Measurements from ENCODE around the gene MLF2. TPM values are rescaled to one million over a fixed set of nuclear protein-coding genes. Genes with fewer than 3 reads are reported as not detected.

The MLF2 gene
- total and polyA plus RNA-seq, 2 experiments from 2014 or later, result 210 to 508 TPM

DNA sequence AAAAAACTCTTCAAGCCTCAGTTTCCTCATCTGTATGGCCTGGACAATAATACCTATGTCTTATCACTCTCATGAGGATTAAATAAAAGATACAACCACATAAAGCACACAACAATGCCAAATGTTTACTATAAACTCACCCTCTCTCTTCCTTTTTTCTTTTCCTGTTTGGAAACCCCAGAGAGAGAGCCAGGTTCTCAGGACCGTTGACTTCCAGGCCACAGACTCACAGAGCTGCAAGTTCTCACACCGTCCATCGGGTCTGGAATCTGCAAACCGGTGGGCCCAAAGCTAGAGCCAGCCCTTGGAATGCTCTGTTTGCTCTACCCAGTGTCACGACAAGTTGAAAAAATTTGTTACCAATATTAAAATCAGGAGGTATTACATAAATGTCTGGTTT lies 31.8 kb upstream of the MLF2 start:
- H4K20me1 ChIP-seq (ENCODE audit: insufficient read depth, poor library complexity, severe bottlenecking), result no peaks in the 10 kb centered on the region
- H3K9me2 ChIP-seq (replicated peaks; ENCODE audit: insufficient read depth), result no peaks in the 10 kb centered on the region
- WGBS (ENCODE audit: low lambda C conversion rate, missing lambda C conversion rate), result 77% methylated on average over 5 of the region's 5 CpGs
- no peak overlapping the region for H3K4me3 ChIP-seq
- no peak for DNase-seq (ENCODE audit: low spot score)
- TF ChIP-seq EZH2phosphoT487 (IDR thresholded peaks at IDR 0.05; ENCODE audit: low read depth, severe bottlenecking, unreplicated experiment) (no peak), CTCF (IDR thresholded peaks at IDR 0.05; ENCODE audit: poor library complexity) (no peak), EZH2 (IDR thresholded peaks at IDR 0.05; ENCODE audit: borderline replicate concordance) (no peak)
- no peak overlapping the region for H3K27ac ChIP-seq
- H3K4me2 ChIP-seq, result no peak overlapping the region
- no peak overlapping the region for H2AFZ ChIP-seq
- H3K27me3 ChIP-seq, result no peaks in the 10 kb centered on the region
- peaks cover 4% of the 10 kb centered on the region for H3K4me1 ChIP-seq (ENCODE audit: insufficient read depth)
- H3K79me2 ChIP-seq, result no peaks in the 10 kb centered on the region
- no peaks in the 10 kb centered on the region for H3K36me3 ChIP-seq (replicated peaks; ENCODE audit: insufficient read depth, low read depth)
- H3K9me3 ChIP-seq (ENCODE audit: low read depth), result no peaks in the 10 kb centered on the region

- no peak overlapping the region for H2AFZ ChIP-seq
- H3K36me3 ChIP-seq (replicated peaks; ENCODE audit: insufficient read depth, low read depth), result no peaks in the 10 kb centered on the region
- no peaks in the 10 kb centered on the region for H3K9me2 ChIP-seq (replicated peaks; ENCODE audit: insufficient read depth)
- no peaks in the 10 kb centered on the region for H3K79me2 ChIP-seq
- no peak overlapping the region for H3K4me3 ChIP-seq
- H3K27me3 ChIP-seq, result no peaks in the 10 kb centered on the region
- no peak for DNase-seq (ENCODE audit: low spot score)
- H3K4me1 ChIP-seq (ENCODE audit: insufficient read depth), result peaks cover 6% of the 10 kb centered on the region
- H3K27ac ChIP-seq, result no peak overlapping the region
- H3K9me3 ChIP-seq (ENCODE audit: low read depth), result no peaks in the 10 kb centered on the region
- TF ChIP-seq EZH2phosphoT487 (IDR thresholded peaks at IDR 0.05; ENCODE audit: low read depth, severe bottlenecking, unreplicated experiment), result no peak
- TF ChIP-seq EZH2 (IDR thresholded peaks at IDR 0.05; ENCODE audit: borderline replicate concordance), result no peak
- no peak for TF ChIP-seq CTCF (IDR thresholded peaks at IDR 0.05; ENCODE audit: poor library complexity)
- H3K4me2 ChIP-seq, result no peak overlapping the region
- 72% methylated on average over 5 of the region's 5 CpGs for WGBS (ENCODE audit: low lambda C conversion rate, missing lambda C conversion rate)
- no peaks in the 10 kb centered on the region for H4K20me1 ChIP-seq (ENCODE audit: insufficient read depth, poor library complexity, severe bottlenecking)
Observed at GRCh38 chr12:6784296-6784695, 31.4 kb upstream of the MLF2 start.

GRCh38 chr12:6783828-6784227 lies 30.9 kb upstream of the MLF2 start:
- H3K27ac ChIP-seq, result no peak overlapping the region
- TF ChIP-seq EZH2phosphoT487 (IDR thresholded peaks at IDR 0.05; ENCODE audit: low read depth, severe bottlenecking, unreplicated experiment) (no peak), EZH2 (IDR thresholded peaks at IDR 0.05; ENCODE audit: borderline replicate concordance) (no peak)
- WGBS (ENCODE audit: low lambda C conversion rate, missing lambda C conversion rate), result 92% methylated on average over 9 of the region's 9 CpGs

GRCh38 chr12:6782850-6783566 lies 30.1 kb upstream of the MLF2 start:
- no peak for DNase-seq (ENCODE audit: low spot score)
- H3K4me1 ChIP-seq (ENCODE audit: insufficient read depth), result peaks cover 16% of the 10 kb centered on the region
- 69% methylated on average over 9 of the region's 10 CpGs for WGBS (ENCODE audit: low lambda C conversion rate, missing lambda C conversion rate)
- no peaks in the 10 kb centered on the region for H3K9me3 ChIP-seq (ENCODE audit: low read depth)
- H3K9me2 ChIP-seq (replicated peaks; ENCODE audit: insufficient read depth), result no peaks in the 10 kb centered on the region
- no peak overlapping the region for H3K4me3 ChIP-seq
- no peak overlapping the region for H3K4me2 ChIP-seq
- H2AFZ ChIP-seq, result no peak overlapping the region
- no peaks in the 10 kb centered on the region for H4K20me1 ChIP-seq (ENCODE audit: insufficient read depth, poor library complexity, severe bottlenecking)
- no peaks in the 10 kb centered on the region for H3K36me3 ChIP-seq (replicated peaks; ENCODE audit: insufficient read depth, low read depth)
- H3K27ac ChIP-seq, result no peak overlapping the region
- TF ChIP-seq CTCF (IDR thresholded peaks at IDR 0.05; ENCODE audit: poor library complexity), result no peak
- TF ChIP-seq EZH2phosphoT487 (IDR thresholded peaks at IDR 0.05; ENCODE audit: low read depth, severe bottlenecking, unreplicated experiment), result no peak
- TF ChIP-seq EZH2 (IDR thresholded peaks at IDR 0.05; ENCODE audit: borderline replicate concordance), result no peak
- no peaks in the 10 kb centered on the region for H3K27me3 ChIP-seq
- no peaks in the 10 kb centered on the region for H3K79me2 ChIP-seq

More at GRCh38 chr12:6783828-6784227, 30.9 kb upstream of the MLF2 start:
- Histone ChIP-seq H3K9me2 (replicated peaks; ENCODE audit: insufficient read depth) (no peaks in the 10 kb centered on the region), H2AFZ (no peak overlapping the region), H3K36me3 (replicated peaks; ENCODE audit: insufficient read depth, low read depth) (no peaks in the 10 kb centered on the region), H3K79me2 (no peaks in the 10 kb centered on the region), H3K4me2 (no peak overlapping the region), H3K9me3 (ENCODE audit: low read depth) (no peaks in the 10 kb centered on the region), H4K20me1 (ENCODE audit: insufficient read depth, poor library complexity, severe bottlenecking) (no peaks in the 10 kb centered on the region), H3K27me3 (no peaks in the 10 kb centered on the region), H3K4me3 (no peak overlapping the region), H3K4me1 (ENCODE audit: insufficient read depth) (peaks cover 9% of the 10 kb centered on the region)
- no peak for DNase-seq (ENCODE audit: low spot score)
